ENCODE results near the gene CCL17. TPM values are rescaled to one million over a fixed set of nuclear protein-coding genes. Genes with fewer than 3 reads are reported as not detected.

The CCL17 gene
- total RNA-seq = not detected
- not detected for polyA plus RNA-seq

DNA sequence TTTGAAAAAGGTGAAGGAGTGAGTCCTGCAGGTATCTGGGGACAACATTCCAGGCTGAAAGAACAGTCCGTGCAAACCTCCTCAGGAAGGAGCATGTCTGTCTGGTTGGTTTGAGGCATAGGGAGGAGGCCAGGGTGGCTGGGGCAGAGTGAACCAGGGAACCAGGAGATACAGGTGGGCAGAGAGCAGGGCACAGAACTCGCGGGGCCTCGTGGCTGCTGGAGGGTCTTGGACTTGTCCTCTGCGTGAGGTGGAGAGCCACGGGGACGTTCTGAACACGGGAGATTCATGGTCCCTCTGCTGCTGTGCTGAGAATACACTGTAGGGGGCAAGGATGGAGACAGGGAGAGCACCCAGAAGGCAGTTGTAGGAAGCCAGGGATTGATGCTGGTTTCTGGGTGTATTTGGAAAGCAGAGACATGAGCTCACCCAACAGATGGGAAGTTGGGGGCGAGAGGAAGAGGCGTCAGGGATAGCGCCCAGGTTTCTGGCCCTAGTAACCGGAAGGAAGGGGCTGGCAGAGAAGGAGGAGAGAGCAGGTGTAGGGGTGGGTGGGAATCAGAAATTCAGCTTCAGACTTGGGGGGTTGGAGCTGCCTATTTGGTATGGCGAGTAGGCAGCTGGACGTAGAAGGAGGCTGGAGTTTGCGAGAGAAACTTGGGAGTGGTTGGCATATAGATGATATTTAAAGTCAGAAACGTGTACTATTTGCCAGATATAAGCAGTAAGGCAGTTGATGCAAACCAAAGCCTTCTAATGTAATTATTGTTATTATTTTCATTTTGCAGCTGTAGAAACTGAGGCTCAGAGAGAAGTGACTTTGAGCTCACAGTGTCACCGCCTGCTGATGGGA lies at the start of gene CCL17:
Gene CCL17, plus strand, starts transcription at position 803 of the 853 bp plus-strand sequence. CDS start 9,166 bp downstream, outside the sequence.
- no peak for DNase-seq (ENCODE audit: low spot score)
- no peak within 1 kb of the TSS for H3K27ac ChIP-seq (ENCODE audit: low read depth in 1 of 2, low read length in 2 of 2)
- WGBS = 87% methylated on average over 17 of the region's 17 CpGs

DNA sequence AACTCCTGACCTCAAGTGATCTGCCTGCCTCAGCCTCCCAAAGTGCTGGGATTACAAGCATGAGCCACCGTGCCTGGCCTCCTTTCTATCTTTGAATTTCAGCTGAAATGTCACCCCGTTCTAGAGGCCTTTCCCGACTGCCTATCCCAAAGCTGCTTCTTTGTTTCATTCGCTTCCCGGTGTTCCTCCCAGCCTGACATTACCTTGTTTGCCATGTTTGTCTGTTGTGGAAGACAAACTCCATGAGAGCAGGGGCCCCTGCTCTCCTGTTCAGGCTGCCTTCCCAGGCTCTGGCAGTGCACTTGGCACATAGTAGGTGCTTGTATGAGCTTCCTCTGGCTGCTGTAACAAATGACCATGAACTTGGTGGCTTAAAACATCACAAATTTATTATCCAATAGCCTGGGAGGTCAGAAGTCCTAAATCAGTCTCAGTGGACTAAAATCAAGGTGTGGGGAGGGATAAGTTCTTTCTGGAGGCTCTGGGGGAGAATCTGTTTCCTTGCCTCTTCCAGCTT lies 48.6 kb upstream of the CCL17 start:
- Histone ChIP-seq H3K4me1 (ENCODE audit: control insufficient read depth in 4 of 4, insufficient read depth in 4 of 4, low read length in 3 of 4) (no peaks in the 10 kb centered on the region), H3K27ac (ENCODE audit: low read depth in 1 of 2, low read length in 2 of 2) (no peak overlapping the region), H3K9ac (ENCODE audit: low read depth in 1 of 2, low read length in 2 of 2) (no peak overlapping the region), H3K4me3 (ENCODE audit: low read depth in 1 of 3, low read length in 3 of 3) (no peak overlapping the region), H3K27me3 (ENCODE audit: control insufficient read depth in 4 of 4, insufficient read depth in 4 of 4, low read length in 3 of 4) (no peaks in the 10 kb centered on the region), H3K36me3 (ENCODE audit: control insufficient read depth in 4 of 4, insufficient read depth in 3 of 4, low read depth in 1 of 4, low read length in 3 of 4) (no peaks in the 10 kb centered on the region), H3K9me3 (ENCODE audit: control insufficient read depth in 4 of 4, low read length in 3 of 4) (no peaks in the 10 kb centered on the region)
- no peak for DNase-seq (ENCODE audit: low spot score)
- WGBS = 97% methylated on average over 5 of the region's 5 CpGs
- no peak for TF ChIP-seq TAF1 (conservative IDR thresholded peaks at IDR 0.05)
- TF ChIP-seq REST (IDR thresholded peaks at IDR 0.05) = no peak
- TF ChIP-seq ZBTB33 (IDR thresholded peaks at IDR 0.05) = no peak
- no peak for TF ChIP-seq NR2F2 (IDR thresholded peaks at IDR 0.05)
- no peak for TF ChIP-seq FOXA2 (IDR thresholded peaks at IDR 0.05)
- TF ChIP-seq, protein P1, sequence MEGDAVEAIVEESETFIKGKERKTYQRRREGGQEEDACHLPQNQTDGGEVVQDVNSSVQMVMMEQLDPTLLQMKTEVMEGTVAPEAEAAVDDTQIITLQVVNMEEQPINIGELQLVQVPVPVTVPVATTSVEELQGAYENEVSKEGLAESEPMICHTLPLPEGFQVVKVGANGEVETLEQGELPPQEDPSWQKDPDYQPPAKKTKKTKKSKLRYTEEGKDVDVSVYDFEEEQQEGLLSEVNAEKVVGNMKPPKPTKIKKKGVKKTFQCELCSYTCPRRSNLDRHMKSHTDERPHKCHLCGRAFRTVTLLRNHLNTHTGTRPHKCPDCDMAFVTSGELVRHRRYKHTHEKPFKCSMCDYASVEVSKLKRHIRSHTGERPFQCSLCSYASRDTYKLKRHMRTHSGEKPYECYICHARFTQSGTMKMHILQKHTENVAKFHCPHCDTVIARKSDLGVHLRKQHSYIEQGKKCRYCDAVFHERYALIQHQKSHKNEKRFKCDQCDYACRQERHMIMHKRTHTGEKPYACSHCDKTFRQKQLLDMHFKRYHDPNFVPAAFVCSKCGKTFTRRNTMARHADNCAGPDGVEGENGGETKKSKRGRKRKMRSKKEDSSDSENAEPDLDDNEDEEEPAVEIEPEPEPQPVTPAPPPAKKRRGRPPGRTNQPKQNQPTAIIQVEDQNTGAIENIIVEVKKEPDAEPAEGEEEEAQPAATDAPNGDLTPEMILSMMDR (IDR thresholded peaks at IDR 0.05; ENCODE audit: low read depth, low read length, missing input control) = no peak

More for the DNA sequence above, at the start of gene CCL17:
- H3K36me3 ChIP-seq (ENCODE audit: control insufficient read depth in 4 of 4, insufficient read depth in 3 of 4, low read depth in 1 of 4, low read length in 3 of 4) = no peaks in the 10 kb centered on the region
- no peak within 1 kb of the TSS for H3K4me3 ChIP-seq (ENCODE audit: low read depth in 1 of 3, low read length in 3 of 3)
- H3K4me1 ChIP-seq (ENCODE audit: control insufficient read depth in 4 of 4, insufficient read depth in 4 of 4, low read length in 3 of 4) = no peaks in the 10 kb centered on the region
- no peaks in the 10 kb centered on the region for H3K9me3 ChIP-seq (ENCODE audit: control insufficient read depth in 4 of 4, low read length in 3 of 4)
- no peak within 1 kb of the TSS for H3K9ac ChIP-seq (ENCODE audit: low read depth in 1 of 2, low read length in 2 of 2)
- TF ChIP-seq, protein P2, sequence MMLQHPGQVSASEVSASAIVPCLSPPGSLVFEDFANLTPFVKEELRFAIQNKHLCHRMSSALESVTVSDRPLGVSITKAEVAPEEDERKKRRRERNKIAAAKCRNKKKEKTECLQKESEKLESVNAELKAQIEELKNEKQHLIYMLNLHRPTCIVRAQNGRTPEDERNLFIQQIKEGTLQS (IDR thresholded peaks at IDR 0.05) = no peak
- TF ChIP-seq HNF4A (conservative IDR thresholded peaks at IDR 0.05) (no peak), NR2F2 (IDR thresholded peaks at IDR 0.05) (no peak), REST (IDR thresholded peaks at IDR 0.05) (no peak), TAF1 (conservative IDR thresholded peaks at IDR 0.05) (no peak), FOXA2 (IDR thresholded peaks at IDR 0.05) (no peak)
- TF ChIP-seq, protein P1 (IDR thresholded peaks at IDR 0.05; ENCODE audit: low read depth, low read length, missing input control) = no peak
- no peaks in the 10 kb centered on the region for H3K27me3 ChIP-seq (ENCODE audit: control insufficient read depth in 4 of 4, insufficient read depth in 4 of 4, low read length in 3 of 4)
